HCT116 (cell line): ENCODE data around the gene DTX1. TPM values are rescaled to one million over a fixed set of nuclear protein-coding genes. Genes with fewer than 3 reads are reported as not detected.

Source experiments
- ATAC-seq: fragments of 200-7000 bp; cut with Tn5 transposase; 2 replicates; pipeline ENCODE4 v1.9.1; 2020; ENCODE audit warnings: mild to moderate bottlenecking, moderate library complexity
- BruUV-seq: library from RNA; stranded (reverse); fragments of 400-500 nt; replicated peaks from 2 replicates; lab custom pipeline; 2021; lab: Mats Ljungman, UMichigan
- CTCF ChIA-PET: fragments of 300-600 bp; sonication (Branson Sonifier 250); formaldehyde crosslinking; loops from one replicate; lab custom pipeline; 2021; ENCODE audit warnings: antibody characterized with exemption; lab: Charles Lee
- POLR2A ChIA-PET: fragments of 300-600, 350-600 bp; sonication (Branson Sonifier 250); formaldehyde crosslinking; loops from one replicate; lab custom pipeline; 2021; ENCODE audit warnings: antibody characterized with exemption; lab: Charles Lee
- RAD21 ChIA-PET, 2 experiments: fragments of 300-600 bp; sonication (Branson Sonifier 250); formaldehyde crosslinking; loops; one replicate each; lab custom pipeline; 2023; ENCODE audit warnings: low total read pairs in 2 of 2; ENCODE audit not compliant: uncharacterized antibody in 2 of 2, unreplicated experiment in 2 of 2, low non-redundant PET in 1 of 2; lab: Charles Lee
- DNase-seq: peaks from one replicate; pipeline ENCODE4 v3.0.0-alpha.2; 2010; ENCODE audit warnings: low read depth, low spot score
- H2AFZ ChIP-seq: fragments of 200-600 bp; shearing (Covaris generic), sonication (generic); 2 replicates; pipeline ENCODE4 v1.6.1; 2017; ENCODE audit warnings: low read depth, mixed run types, mixed read lengths, antibody characterized with exemption, low read length; ENCODE audit not compliant: poor library complexity, severe bottlenecking
- H3K27ac ChIP-seq: 2 replicates; pipeline ENCODE4 v1.5.1; 2012; ENCODE audit warnings: low read depth, low read length
- H3K27me3 ChIP-seq: fragments of 200-600 bp; sonication (generic); 2 replicates; pipeline ENCODE4 v1.6.1; 2016; ENCODE audit warnings: mixed run types, low read length, mixed read lengths; ENCODE audit not compliant: insufficient read depth
- H3K36me3 ChIP-seq, 2 experiments: fragments of 200-500 bp in 1 of 2; fragments of 200-600 bp in 1 of 2; sonication (Bioruptor generic) in 1 of 2; sonication (generic) in 1 of 2; 2 replicates each; pipeline versions ENCODE4 v1.5.1 to v1.6.1; 2014 to 2016; ENCODE audit warnings: low read length in 2 of 2, inconsistent platforms in 1 of 2, mixed read lengths in 1 of 2, mixed run types in 1 of 2; ENCODE audit not compliant: insufficient read depth in 2 of 2, control insufficient read depth in 1 of 2
- H3K4me1 ChIP-seq, 2 experiments: fragments of 200-600 bp in 1 of 2; sonication (generic) in 1 of 2; 2 replicates each; pipeline versions ENCODE4 v1.5.1 to v1.6.1; 2012 to 2017; ENCODE audit warnings: low read length in 2 of 2, inconsistent platforms in 1 of 2, mild to moderate bottlenecking in 1 of 2, mixed read lengths in 1 of 2, mixed run types in 1 of 2, moderate library complexity in 1 of 2; ENCODE audit not compliant: insufficient read depth in 2 of 2, control insufficient read depth in 1 of 2
- H3K4me2 ChIP-seq: fragments of 200-600 bp; sonication (generic); 2 replicates; pipeline ENCODE4 v1.6.1; 2017; ENCODE audit warnings: mixed run types, low read length, mixed read lengths
- H3K4me3 ChIP-seq, 2 experiments: fragments of 200-600 bp in 1 of 2; sonication (generic) in 1 of 2; replicated peaks in 1 of 2; 2 replicates each; pipeline ENCODE4 v1.5.1; 2011 to 2016; ENCODE audit warnings: low read length in 2 of 2, control low read depth in 1 of 2, low read depth in 1 of 2, mild to moderate bottlenecking in 1 of 2, mixed read lengths in 1 of 2, mixed run types in 1 of 2
- H3K79me2 ChIP-seq: fragments of 200-600 bp; sonication (generic); 2 replicates; pipeline ENCODE4 v1.6.1; 2017; ENCODE audit warnings: mild to moderate bottlenecking, mixed run types, low read length, moderate library complexity, mixed read lengths; ENCODE audit not compliant: insufficient read depth
- H3K9ac ChIP-seq: fragments of 200-600 bp; sonication (generic); 2 replicates; pipeline ENCODE4 v1.6.1; 2016; ENCODE audit warnings: low read length, mixed read lengths
- H3K9me2 ChIP-seq: fragments of 200-600 bp; sonication (generic), shearing (Covaris generic); 2 replicates; pipeline ENCODE4 v1.6.1; 2017; ENCODE audit warnings: mixed run types, mild to moderate bottlenecking, moderate library complexity; ENCODE audit not compliant: insufficient read depth
- H3K9me3 ChIP-seq, 2 experiments: fragments of 200-500 bp in 1 of 2; fragments of 200-600 bp in 1 of 2; sonication (Bioruptor generic) in 1 of 2; sonication (generic) in 1 of 2; 2 replicates each; pipeline ENCODE4 v1.6.1; 2014 to 2017; ENCODE audit warnings: low read length in 2 of 2, mixed read lengths in 2 of 2, inconsistent platforms in 1 of 2, low read depth in 1 of 2, mild to moderate bottlenecking in 1 of 2, mixed run types in 1 of 2, moderate library complexity in 1 of 2; ENCODE audit not compliant: control insufficient read depth in 1 of 2, insufficient read depth in 1 of 2
- H4K20me1 ChIP-seq: fragments of 200-600 bp; sonication (generic), shearing (Covaris generic); 2 replicates; pipeline ENCODE4 v1.6.1; 2017; ENCODE audit warnings: mixed run types, mild to moderate bottlenecking, moderate library complexity; ENCODE audit not compliant: insufficient read depth
- CEBPB ChIP-seq: IDR thresholded peaks from 2 replicates; pipeline ENCODE4 v1.6.1; 2012; ENCODE audit warnings: low read depth
- EGR1 ChIP-seq: IDR thresholded peaks from 2 replicates; pipeline ENCODE4 v1.6.1; 2012; ENCODE audit warnings: low read depth
- ELF1 ChIP-seq: IDR thresholded peaks from 2 replicates; pipeline ENCODE4 v1.6.1; 2012; ENCODE audit warnings: low read depth, borderline replicate concordance
- EZH2 ChIP-seq: fragments of 200-600 bp; sonication (generic); IDR thresholded peaks from 2 replicates; pipeline ENCODE4 v1.6.1; 2017; ENCODE audit warnings: antibody characterized with exemption, mixed run types
- JUND ChIP-seq: IDR thresholded peaks from 2 replicates; pipeline ENCODE4 v1.6.1; 2012
- RAD21 ChIP-seq: IDR thresholded peaks from 2 replicates; pipeline ENCODE4 v1.6.1; 2012; ENCODE audit warnings: low read depth, mild to moderate bottlenecking
- SIN3A ChIP-seq: IDR thresholded peaks from 2 replicates; pipeline ENCODE4 v1.6.1; 2012; ENCODE audit warnings: low read depth
- SP1 ChIP-seq: IDR thresholded peaks from 2 replicates; pipeline ENCODE4 v1.6.1; 2012; ENCODE audit warnings: low read depth
- SRF ChIP-seq: IDR thresholded peaks from 2 replicates; pipeline ENCODE4 v1.6.1; 2012; ENCODE audit warnings: low read depth
- TCF7L2 ChIP-seq: IDR thresholded peaks from 2 replicates; pipeline ENCODE4 v1.7.0; 2011; ENCODE audit warnings: borderline replicate concordance, inconsistent platforms; ENCODE audit not compliant: insufficient read depth, insufficient read length; ENCODE audit errors: extremely low read depth
- YY1 ChIP-seq: IDR thresholded peaks from 2 replicates; pipeline ENCODE4 v1.6.1; 2011; ENCODE audit warnings: low read length, low read depth, moderate library complexity, mild to moderate bottlenecking; ENCODE audit not compliant: insufficient replicate concordance; ENCODE audit errors: extremely low read depth
- ZBTB33 ChIP-seq: IDR thresholded peaks from 2 replicates; pipeline ENCODE4 v1.6.1; 2011; ENCODE audit warnings: mild to moderate bottlenecking, low read length, moderate library complexity; ENCODE audit not compliant: insufficient replicate concordance; ENCODE audit errors: extremely low read depth
- ZFX ChIP-seq: fragments of 450-650 bp; IDR thresholded peaks from 2 replicates; pipeline ENCODE4 v1.6.1; 2017
- ZNF274 ChIP-seq: fragments of 200-500 bp; sonication (Bioruptor generic); IDR thresholded peaks from 2 replicates; pipeline ENCODE4 v1.6.1; 2014; ENCODE audit warnings: mild to moderate bottlenecking, low read depth, low read length, inconsistent platforms
- intact Hi-C: fragments of 100-400 bp; cut with micrococcal nuclease; formaldehyde crosslinking; loops from 2 replicates; pipeline ENCODE4 v1.10.0; 2022
- total RNA-seq: library from RNA; stranded (reverse); gene quantifications from one replicate; pipeline ENCODE4 v1.2.1, GENCODE V29; 2021; ENCODE audit not compliant: unreplicated experiment

DTX1 gene
- total RNA-seq, 1 experiment from 2014 or later, result not detected

GRCh38 chr12:113055594-113056380 lies 743 bp upstream of the DTX1 start:
- no peak overlapping the region for H3K9ac ChIP-seq
- no peak overlapping the region for H3K4me3 ChIP-seq
- DNase-seq (no peak), ATAC-seq (no peak)
- H2AFZ ChIP-seq, result no peak overlapping the region
- no peaks in the 10 kb centered on the region for H3K79me2 ChIP-seq
- intact Hi-C loops, result no loop called here
- H3K27me3 ChIP-seq, result peaks cover 11% of the 10 kb centered on the region; the same call in 1 of the 2 replicates
- ChIA-PET POLR2A (no interaction called here), CTCF (no interaction called here), RAD21 (no interaction called here)
- H3K4me2 ChIP-seq, result no peak overlapping the region
- TF ChIP-seq SRF, result no peak
- TF ChIP-seq TCF7L2, result no peak
- no peak for TF ChIP-seq YY1
- no peak for TF ChIP-seq ELF1
- no peak for TF ChIP-seq SIN3A
- TF ChIP-seq RAD21, result no peak
- TF ChIP-seq SP1, result no peak
- TF ChIP-seq JUND, result no peak
- no peak for TF ChIP-seq CEBPB
- TF ChIP-seq ZFX, result no peak
- no peak for TF ChIP-seq EGR1
- TF ChIP-seq ZNF274, result no peak
- no peak for TF ChIP-seq ZBTB33
- TF ChIP-seq EZH2, result no peak
- no peaks in the 10 kb centered on the region for H4K20me1 ChIP-seq
- H3K9me2 ChIP-seq, result no peaks in the 10 kb centered on the region
- no peaks in the 10 kb centered on the region for H3K36me3 ChIP-seq
- H3K4me1 ChIP-seq, result no peaks in the 10 kb centered on the region
- no TSS peak for BruUV-seq
- no peak overlapping the region for H3K27ac ChIP-seq
- no peaks in the 10 kb centered on the region for H3K9me3 ChIP-seq
